Caco-2 (cell line): Measurements from ENCODE around the gene AFG3L2. TPM values are rescaled to one million over a fixed set of nuclear protein-coding genes. Genes with fewer than 3 reads are reported as not detected.

ENCODE experiments used
- BruUV-seq: library from RNA; stranded (reverse); fragments of 400-500 nt; replicated peaks from 2 replicates; lab custom pipeline; 2021; lab: Mats Ljungman, UMichigan
- CTCF ChIA-PET: fragments of 300-600 bp; sonication (Branson Sonifier 250); formaldehyde crosslinking; loops from one replicate; lab custom pipeline; 2022; ENCODE audit warnings: antibody characterized with exemption; lab: Charles Lee
- POLR2A ChIA-PET: fragments of 300-600 bp; sonication (Branson Sonifier 250); formaldehyde crosslinking; loops from one replicate; lab custom pipeline; 2022; ENCODE audit warnings: antibody characterized with exemption; lab: Charles Lee
- DNase-seq, 2 experiments: peaks; one replicate each; pipeline versions ENCODE4 v3.0.0 to v3.0.0-alpha.2; 2020 to 2022
- H3K27me3 ChIP-seq: replicated peaks from 2 replicates; pipeline ENCODE4 v1.6.0; 2011; ENCODE audit warnings: low read length; ENCODE audit not compliant: control insufficient read depth, insufficient read depth
- H3K36me3 ChIP-seq: 2 replicates; pipeline ENCODE4 v1.5.1; 2011; ENCODE audit warnings: low read length; ENCODE audit not compliant: control insufficient read depth, insufficient read depth
- H3K4me1 ChIP-seq: fragments of 250-450 bp; sonication (Bioruptor Pico); 2 replicates; pipeline ENCODE4 v1.5.1; 2020; ENCODE audit warnings: mild to moderate bottlenecking
- H3K4me3 ChIP-seq: 2 replicates; pipeline ENCODE4 v1.5.1; 2011; ENCODE audit warnings: low read depth, mild to moderate bottlenecking, control low read depth, low read length
- H3K9me3 ChIP-seq: fragments of 250-450 bp; sonication (Bioruptor Pico); 2 replicates; pipeline ENCODE4 v1.5.1; 2020; ENCODE audit warnings: mild to moderate bottlenecking, moderate library complexity
- H3K27ac Mint-ChIP-seq: one replicate; pipeline ENCODE4 v1.8.0; 2022; ENCODE audit warnings: mixed read lengths; ENCODE audit not compliant: unreplicated experiment
- H3K27me3 Mint-ChIP-seq: one replicate; pipeline ENCODE4 v1.8.0; 2022; ENCODE audit warnings: mixed read lengths; ENCODE audit not compliant: insufficient read depth, unreplicated experiment
- H3K36me3 Mint-ChIP-seq: one replicate; pipeline ENCODE4 v1.8.0; 2022; ENCODE audit warnings: mild to moderate bottlenecking, mixed read lengths; ENCODE audit not compliant: insufficient read depth, unreplicated experiment
- H3K4me1 Mint-ChIP-seq: one replicate; pipeline ENCODE4 v1.8.0; 2022; ENCODE audit warnings: low read depth, mixed read lengths; ENCODE audit not compliant: unreplicated experiment
- H3K4me3 Mint-ChIP-seq: one replicate; pipeline ENCODE4 v1.8.0; 2022; ENCODE audit warnings: mild to moderate bottlenecking, moderate library complexity, mixed read lengths; ENCODE audit not compliant: unreplicated experiment
- H3K9me3 Mint-ChIP-seq: one replicate; pipeline ENCODE4 v1.8.0; 2022; ENCODE audit warnings: mixed read lengths; ENCODE audit not compliant: unreplicated experiment
- CTCF ChIP-seq, 2 experiments: fragments of 200-600 bp in 1 of 2; IDR thresholded peaks; 1 replicate in 1 of 2; 2 replicates in 1 of 2; pipeline versions ENCODE4 v1.5.1 to v1.8.0; 2011 to 2022; ENCODE audit warnings: antibody characterized with exemption in 1 of 2, control low read depth in 1 of 2, inconsistent platforms in 1 of 2, low read depth in 1 of 2, low read length in 1 of 2, mild to moderate bottlenecking in 1 of 2, moderate library complexity in 1 of 2; ENCODE audit not compliant: insufficient read depth in 1 of 2, severe bottlenecking in 1 of 2, unreplicated experiment in 1 of 2
- intact Hi-C: fragments of 100-400 bp; cut with micrococcal nuclease; formaldehyde crosslinking; loops from one replicate; pipeline ENCODE4 v1.10.0; 2022; ENCODE audit not compliant: unreplicated experiment
- total RNA-seq: library from RNA; stranded (reverse); gene quantifications from 2 replicates; pipeline ENCODE4 v1.2.3, GENCODE V29; 2022

Gene AFG3L2
- total RNA-seq, 1 experiment from 2014 or later: 72.0 TPM

DNA sequence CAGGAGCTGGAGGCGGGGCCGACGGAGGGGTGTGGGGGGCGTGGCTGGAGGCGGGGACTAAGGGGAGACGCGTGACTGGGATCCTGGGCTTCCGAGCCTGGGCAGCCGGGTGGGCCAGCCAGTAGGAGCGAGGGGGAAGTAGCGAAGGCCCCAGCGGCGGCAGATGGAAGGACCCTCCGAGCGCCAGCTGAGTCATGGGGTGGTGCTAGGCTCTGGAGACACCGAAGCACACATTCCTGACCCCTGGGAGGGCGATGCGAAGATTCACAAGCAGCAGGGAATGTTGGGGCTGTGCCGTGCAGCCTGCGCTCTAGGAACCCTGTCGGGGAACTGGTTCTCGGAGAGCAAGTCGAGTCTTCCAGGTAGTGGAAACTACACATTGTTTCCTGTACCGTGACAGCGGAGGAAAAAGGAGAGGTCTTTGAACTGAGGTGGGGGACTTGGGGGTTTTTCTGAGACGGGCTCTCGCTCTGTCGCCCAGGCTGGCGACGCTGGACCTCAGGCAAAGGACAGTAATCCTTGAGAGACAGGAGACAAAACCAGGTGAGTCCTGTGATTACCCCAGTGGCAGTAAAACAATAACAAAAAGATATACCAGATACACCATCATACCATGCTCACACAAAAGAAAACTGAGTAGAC, 650 bp upstream of the AFG3L2 start:
- Mint-ChIP-seq H3K36me3 (peaks cover 16% of the 10 kb centered on the region), H3K4me3 (peak overlapping the region; percentile 80), H3K27ac (peak overlapping the region; percentile 92), H3K27me3 (no peaks in the 10 kb centered on the region), H3K4me1 (no peaks in the 10 kb centered on the region), H3K9me3 (no peaks in the 10 kb centered on the region)
- no peak for DNase-seq
- ChIA-PET CTCF (interaction anchor here (0.6 to 2.6 kb wide), 12 partner anchors 14 to 506 kb away, joined by 3 to 13 read pairs (median 3); partner anchors contain the start of genes CEP76, PSMG2 and PTPN2), POLR2A (interaction anchor here (0.5 to 1.7 kb wide), 25 partner anchors 14 to 613 kb away, joined by 3 to 27 read pairs (median 5); partner anchors contain the start of genes CEP192, CEP76, IMPA2 and PRELID3A)
- peak in 1 of 2 experiments; percentile 15 for TF ChIP-seq CTCF (IDR thresholded peaks at IDR 0.05; ENCODE audit: insufficient read depth in 1 of 2, low read depth in 1 of 2, low read length in 1 of 2, severe bottlenecking in 1 of 2, unreplicated experiment in 1 of 2)
- intact Hi-C loops: loop anchor here (1.0 to 2.0 kb wide), 3 partner anchors 40 to 569 kb away; no protein-coding TSS in a partner anchor
- Histone ChIP-seq H3K27me3 (no peaks in the 10 kb centered on the region), H3K4me1 (peaks cover 8% of the 10 kb centered on the region; the same call in 1 of the 2 replicates), H3K36me3 (no peaks in the 10 kb centered on the region), H3K9me3 (no peaks in the 10 kb centered on the region), H3K4me3 (peak overlapping the region; percentile 52)
- BruUV-seq: TSS peak; percentile 87

DNA sequence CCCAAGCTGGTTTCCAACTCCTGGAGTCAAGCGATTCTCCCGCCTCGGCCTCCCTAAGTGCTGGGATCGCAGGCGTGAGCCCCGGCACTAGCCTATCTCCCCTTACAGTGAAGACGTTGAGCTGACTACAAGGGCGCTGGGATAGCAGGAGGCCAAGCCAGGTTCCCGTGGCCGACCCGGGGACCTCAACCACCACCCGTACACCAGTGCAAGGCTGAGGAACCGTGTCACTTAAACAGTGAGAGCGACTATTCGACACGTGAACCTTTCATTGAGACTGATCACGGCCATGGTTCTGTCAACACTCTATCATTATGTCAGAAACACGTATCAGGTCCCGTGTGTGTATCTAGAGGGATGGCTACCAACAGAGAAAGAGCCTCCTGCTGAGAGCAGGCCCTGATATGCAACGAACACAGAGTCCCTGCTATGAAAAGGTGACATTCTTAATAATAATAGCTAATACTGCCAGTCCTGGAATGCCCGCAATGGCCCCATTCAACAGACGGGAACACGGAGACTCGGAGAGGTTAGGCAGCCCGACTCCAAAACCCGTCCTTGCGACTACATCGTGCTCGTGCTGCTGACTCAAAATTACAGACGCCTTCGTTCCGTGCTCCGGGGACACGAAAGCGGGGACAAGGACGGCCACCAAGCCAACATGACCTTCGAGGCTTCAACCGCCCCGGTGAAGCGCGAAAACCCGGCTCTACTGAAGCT, 833 bp downstream of the AFG3L2 start:
- H3K36me3 ChIP-seq: no peaks in the 10 kb centered on the region
- H3K9me3 ChIP-seq: no peaks in the 10 kb centered on the region
- no peak for TF ChIP-seq CTCF (IDR thresholded peaks at IDR 0.05; ENCODE audit: insufficient read depth in 1 of 2, low read depth in 1 of 2, low read length in 1 of 2, severe bottlenecking in 1 of 2, unreplicated experiment in 1 of 2)
- peak overlapping the region; percentile 92 for H3K4me3 ChIP-seq
- ChIA-PET POLR2A (interaction anchor here (0.9 to 1.7 kb wide), 7 partner anchors 20 to 615 kb away, joined by 3 to 24 read pairs (median 9); partner anchors contain the start of genes CEP192, IMPA2, PRELID3A and PTPN2), CTCF (interaction anchor here (0.6 to 2.6 kb wide), 4 partner anchors 9 to 326 kb away, joined by 3 to 13 read pairs (median 4); partner anchors contain the start of genes CEP76 and PSMG2)
- peak overlapping the region; percentile 80 for H3K4me3 Mint-ChIP-seq
- peaks cover 16% of the 10 kb centered on the region for H3K36me3 Mint-ChIP-seq
- no peaks in the 10 kb centered on the region for H3K9me3 Mint-ChIP-seq
- H3K27me3 Mint-ChIP-seq: no peaks in the 10 kb centered on the region
- DNase-seq: peak; percentile 45 to 50
- H3K27ac Mint-ChIP-seq: peak overlapping the region; percentile 90
- no peaks in the 10 kb centered on the region for H3K27me3 ChIP-seq
- no peaks in the 10 kb centered on the region for H3K4me1 Mint-ChIP-seq
- intact Hi-C loops: loop anchor here (2.0 kb wide), 2 partner anchors 47 to 571 kb away; no protein-coding TSS in a partner anchor
- TSS peak; percentile 43 for BruUV-seq
- peaks cover 11% of the 10 kb centered on the region; the same call in 1 of the 2 replicates for H3K4me1 ChIP-seq

DNA sequence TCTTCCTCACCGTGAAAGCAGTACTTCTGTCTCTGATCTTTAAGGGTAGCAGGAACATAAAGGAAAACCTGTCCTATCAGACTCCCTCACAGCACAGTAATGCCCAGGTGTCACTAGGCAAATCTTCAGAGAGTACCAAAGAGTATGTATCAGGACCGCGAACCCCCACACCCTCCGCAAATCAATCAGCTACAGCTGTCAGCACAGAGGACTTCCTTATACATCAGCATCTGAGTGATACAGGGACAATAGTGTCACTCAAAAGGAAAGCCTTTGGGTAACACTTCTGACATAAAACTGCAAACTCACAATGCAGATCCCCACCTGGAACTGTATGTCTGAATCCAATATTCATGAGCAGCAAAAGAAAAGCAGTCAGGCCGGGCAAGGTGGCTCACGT, 2.6 kb downstream of the AFG3L2 start:
- Histone ChIP-seq H3K4me3 (no peak overlapping the region), H3K4me1 (peaks cover 11% of the 10 kb centered on the region; the same call in 1 of the 2 replicates), H3K27me3 (no peaks in the 10 kb centered on the region), H3K9me3 (no peaks in the 10 kb centered on the region), H3K36me3 (no peaks in the 10 kb centered on the region)
- Mint-ChIP-seq H3K27ac (no peak overlapping the region), H3K4me3 (peak overlapping the region; percentile 80), H3K36me3 (peaks cover 15% of the 10 kb centered on the region), H3K4me1 (no peaks in the 10 kb centered on the region), H3K9me3 (no peaks in the 10 kb centered on the region), H3K27me3 (no peaks in the 10 kb centered on the region)
- no TSS peak for BruUV-seq
- POLR2A ChIA-PET: no interaction called here
- no peak for DNase-seq
- intact Hi-C loops: no loop called here
- CTCF ChIA-PET: interaction anchor here (1.1 kb wide), 1 partner anchor 46 kb away, joined by 5 read pairs; no protein-coding TSS in a partner anchor
- no peak for TF ChIP-seq CTCF (IDR thresholded peaks at IDR 0.05; ENCODE audit: insufficient read depth in 1 of 2, low read depth in 1 of 2, low read length in 1 of 2, severe bottlenecking in 1 of 2, unreplicated experiment in 1 of 2)
